SK-N-SH treated with all-trans-retinoic acid at 6 μM for 48 hours (cell line): Measurements from ENCODE around the gene TTLL10.

Source experiments
- ATAC-seq: fragments of 200-7000 bp; cut with Tn5 transposase; 3 replicates; pipeline ENCODE4 v1.9.1; 2020; ENCODE audit warnings: mild to moderate bottlenecking, moderate library complexity
- ARNTL ChIP-seq: fragments of 450-650 bp; formaldehyde crosslinking; IDR thresholded peaks from 2 replicates; pipeline ENCODE4 v1.5.0; 2020; ENCODE audit warnings: low read depth, mild to moderate bottlenecking, moderate library complexity, borderline replicate concordance
- BACH2 ChIP-seq: fragments of 250-450 bp; sonication (Bioruptor Pico); IDR thresholded peaks from 2 replicates; pipeline ENCODE4 v1.9.0; 2021; ENCODE audit warnings: mild to moderate bottlenecking, borderline replicate concordance
- CSDC2 ChIP-seq: fragments of 250-450 bp; sonication (Bioruptor Pico); IDR thresholded peaks from 2 replicates; pipeline ENCODE4 v1.5.0; 2020; ENCODE audit warnings: mild to moderate bottlenecking, moderate library complexity
- ESRRG ChIP-seq: fragments of 250-450 bp; sonication (Bioruptor Pico); IDR thresholded peaks from 2 replicates; pipeline ENCODE4 v1.6.1; 2021; ENCODE audit warnings: mild to moderate bottlenecking
- GLIS3 ChIP-seq: fragments of 250-450 bp; sonication (Bioruptor Pico); IDR thresholded peaks from 2 replicates; pipeline ENCODE4 v1.5.0; 2020; ENCODE audit warnings: mild to moderate bottlenecking, moderate library complexity
- ISL1 ChIP-seq: fragments of 250-450 bp; sonication (Bioruptor Pico); IDR thresholded peaks from 2 replicates; pipeline ENCODE4 v2.1.2; 2022; ENCODE audit warnings: mild to moderate bottlenecking, moderate library complexity
- OSR1 ChIP-seq: fragments of 250-450 bp; sonication (Bioruptor Pico); IDR thresholded peaks from 2 replicates; pipeline ENCODE4 v1.8.0; 2022; ENCODE audit warnings: moderate library complexity, mild to moderate bottlenecking, inconsistent platforms
- PPARA ChIP-seq: fragments of 250-450 bp; sonication (Bioruptor Pico); IDR thresholded peaks from 2 replicates; pipeline ENCODE4 v1.5.0; 2020; ENCODE audit warnings: mild to moderate bottlenecking, borderline replicate concordance
- RARB ChIP-seq: fragments of 250-450 bp; sonication (Bioruptor Pico); IDR thresholded peaks from 2 replicates; pipeline ENCODE4 v1.8.0; 2021; ENCODE audit warnings: mild to moderate bottlenecking, moderate library complexity
- TCF4 ChIP-seq: fragments of 250-450 bp; sonication (Bioruptor Pico); IDR thresholded peaks from 2 replicates; pipeline ENCODE4 v1.8.0; 2021; ENCODE audit warnings: mild to moderate bottlenecking, moderate library complexity, borderline replicate concordance
- ZFP3 ChIP-seq: fragments of 250-450 bp; sonication (Bioruptor Pico); IDR thresholded peaks from 2 replicates; pipeline ENCODE4 v1.5.0; 2020; ENCODE audit warnings: mild to moderate bottlenecking, moderate library complexity
- ZFP30 ChIP-seq: fragments of 450-650 bp; formaldehyde crosslinking; IDR thresholded peaks from 2 replicates; pipeline ENCODE4 v1.5.0; 2022; ENCODE audit warnings: mild to moderate bottlenecking, moderate library complexity
- ZNF565 ChIP-seq: fragments of 450-650 bp; formaldehyde crosslinking; conservative IDR thresholded peaks from 2 replicates; pipeline ENCODE4 v1.5.0; 2020; ENCODE audit warnings: low read depth, mild to moderate bottlenecking, moderate library complexity
- ZNF70 ChIP-seq: fragments of 450-650 bp; formaldehyde crosslinking; IDR thresholded peaks from 2 replicates; pipeline ENCODE4 v1.5.0; 2020; ENCODE audit warnings: mild to moderate bottlenecking, moderate library complexity
- ZNF8 ChIP-seq: fragments of 450-650 bp; formaldehyde crosslinking; IDR thresholded peaks from 2 replicates; pipeline ENCODE4 v1.5.0; 2020; ENCODE audit warnings: mild to moderate bottlenecking, moderate library complexity
- TF ChIP-seq, protein P1 (sequence below): fragments of 250-450 bp; sonication (Bioruptor Pico); IDR thresholded peaks from 2 replicates; pipeline ENCODE4 v1.8.0; 2021; ENCODE audit warnings: low read depth, mild to moderate bottlenecking, moderate library complexity, borderline replicate concordance
- TF ChIP-seq, protein P2 (sequence below): fragments of 250-450 bp; sonication (Bioruptor Pico); IDR thresholded peaks from 2 replicates; pipeline ENCODE4 v1.5.1; 2020; ENCODE audit warnings: low read depth, mild to moderate bottlenecking, moderate library complexity
- TF ChIP-seq, protein P3 (sequence below): fragments of 250-450 bp; sonication (Bioruptor Pico); IDR thresholded peaks from 2 replicates; pipeline ENCODE4 v1.5.1; 2021; ENCODE audit warnings: mild to moderate bottlenecking, moderate library complexity
- TF ChIP-seq, protein P4 (sequence below): fragments of 250-450 bp; sonication (Bioruptor Pico); IDR thresholded peaks from 2 replicates; pipeline ENCODE4 v1.5.0; 2020; ENCODE audit warnings: mild to moderate bottlenecking, moderate library complexity

Gene TTLL10

DNA sequence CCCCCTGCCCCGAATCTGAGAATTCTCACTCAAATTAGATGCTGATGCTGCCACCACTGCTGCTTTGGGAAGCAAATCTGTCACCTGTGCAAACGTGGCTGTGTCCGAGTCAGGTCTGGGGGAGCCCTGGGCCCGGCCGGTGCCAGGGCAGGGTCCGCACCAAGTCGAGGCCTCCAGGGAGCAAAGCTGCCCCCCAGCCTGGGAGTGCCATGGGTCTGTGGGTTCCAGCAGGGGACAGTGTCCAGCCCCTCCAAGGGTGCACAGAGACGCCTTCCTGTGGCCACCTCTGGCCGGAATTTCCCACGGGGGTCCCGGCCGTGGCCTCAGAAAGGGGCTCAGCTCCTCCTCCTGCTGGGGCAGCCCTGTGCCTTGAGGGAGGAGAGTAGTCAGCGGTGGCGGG, 27.7 kb upstream of the TTLL10 start:
- ATAC-seq: no peak
- no peak for TF ChIP-seq ZNF8 (CRISPR knock-in tag)
- TF ChIP-seq TCF4 (CRISPR knock-in tag): no peak
- no peak for TF ChIP-seq ZFP3
- no peak for TF ChIP-seq ZNF565 (CRISPR knock-in tag)
- TF ChIP-seq, protein P1, sequence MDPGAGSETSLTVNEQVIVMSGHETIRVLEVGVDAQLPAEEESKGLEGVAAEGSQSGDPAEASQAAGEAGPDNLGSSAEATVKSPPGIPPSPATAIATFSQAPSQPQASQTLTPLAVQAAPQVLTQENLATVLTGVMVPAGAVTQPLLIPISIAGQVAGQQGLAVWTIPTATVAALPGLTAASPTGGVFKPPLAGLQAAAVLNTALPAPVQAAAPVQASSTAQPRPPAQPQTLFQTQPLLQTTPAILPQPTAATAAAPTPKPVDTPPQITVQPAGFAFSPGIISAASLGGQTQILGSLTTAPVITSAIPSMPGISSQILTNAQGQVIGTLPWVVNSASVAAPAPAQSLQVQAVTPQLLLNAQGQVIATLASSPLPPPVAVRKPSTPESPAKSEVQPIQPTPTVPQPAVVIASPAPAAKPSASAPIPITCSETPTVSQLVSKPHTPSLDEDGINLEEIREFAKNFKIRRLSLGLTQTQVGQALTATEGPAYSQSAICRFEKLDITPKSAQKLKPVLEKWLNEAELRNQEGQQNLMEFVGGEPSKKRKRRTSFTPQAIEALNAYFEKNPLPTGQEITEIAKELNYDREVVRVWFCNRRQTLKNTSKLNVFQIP (CRISPR knock-in tag): no peak
- TF ChIP-seq BACH2 (CRISPR knock-in tag): no peak
- TF ChIP-seq CSDC2 (CRISPR knock-in tag): no peak
- no peak for TF ChIP-seq ISL1

DNA sequence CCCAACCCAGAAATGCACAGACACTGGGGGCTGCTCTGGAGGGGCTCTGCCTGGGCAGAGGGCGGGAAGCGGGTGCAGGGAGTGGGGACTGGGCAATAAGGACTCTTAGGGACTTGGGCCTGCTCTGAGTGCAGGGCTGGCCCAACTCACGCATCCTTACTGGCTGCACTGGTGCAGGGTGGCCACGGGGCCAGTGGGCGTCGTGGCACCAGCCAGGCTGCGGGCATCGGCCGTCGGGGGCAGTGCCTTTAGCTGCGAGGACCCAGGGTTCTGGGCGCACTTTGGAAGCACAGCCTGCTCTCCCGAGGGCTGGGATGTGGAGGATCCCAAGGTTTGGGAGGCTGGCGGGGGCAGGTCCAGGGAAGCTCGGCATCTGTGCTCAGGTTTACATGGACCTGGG, 27.1 kb upstream of the TTLL10 start:
- TF ChIP-seq ESRRG (CRISPR knock-in tag) (no peak), GLIS3 (CRISPR knock-in tag) (no peak), ZNF70 (CRISPR knock-in tag) (no peak), TCF4 (CRISPR knock-in tag) (no peak), ISL1 (no peak), ZNF565 (CRISPR knock-in tag) (no peak), CSDC2 (CRISPR knock-in tag) (no peak)
- TF ChIP-seq, protein P2, sequence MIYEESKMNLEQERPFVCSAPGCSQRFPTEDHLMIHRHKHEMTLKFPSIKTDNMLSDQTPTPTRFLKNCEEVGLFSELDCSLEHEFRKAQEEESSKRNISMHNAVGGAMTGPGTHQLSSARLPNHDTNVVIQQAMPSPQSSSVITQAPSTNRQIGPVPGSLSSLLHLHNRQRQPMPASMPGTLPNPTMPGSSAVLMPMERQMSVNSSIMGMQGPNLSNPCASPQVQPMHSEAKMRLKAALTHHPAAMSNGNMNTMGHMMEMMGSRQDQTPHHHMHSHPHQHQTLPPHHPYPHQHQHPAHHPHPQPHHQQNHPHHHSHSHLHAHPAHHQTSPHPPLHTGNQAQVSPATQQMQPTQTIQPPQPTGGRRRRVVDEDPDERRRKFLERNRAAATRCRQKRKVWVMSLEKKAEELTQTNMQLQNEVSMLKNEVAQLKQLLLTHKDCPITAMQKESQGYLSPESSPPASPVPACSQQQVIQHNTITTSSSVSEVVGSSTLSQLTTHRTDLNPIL (CRISPR knock-in tag): no peak
- TF ChIP-seq, protein P3, sequence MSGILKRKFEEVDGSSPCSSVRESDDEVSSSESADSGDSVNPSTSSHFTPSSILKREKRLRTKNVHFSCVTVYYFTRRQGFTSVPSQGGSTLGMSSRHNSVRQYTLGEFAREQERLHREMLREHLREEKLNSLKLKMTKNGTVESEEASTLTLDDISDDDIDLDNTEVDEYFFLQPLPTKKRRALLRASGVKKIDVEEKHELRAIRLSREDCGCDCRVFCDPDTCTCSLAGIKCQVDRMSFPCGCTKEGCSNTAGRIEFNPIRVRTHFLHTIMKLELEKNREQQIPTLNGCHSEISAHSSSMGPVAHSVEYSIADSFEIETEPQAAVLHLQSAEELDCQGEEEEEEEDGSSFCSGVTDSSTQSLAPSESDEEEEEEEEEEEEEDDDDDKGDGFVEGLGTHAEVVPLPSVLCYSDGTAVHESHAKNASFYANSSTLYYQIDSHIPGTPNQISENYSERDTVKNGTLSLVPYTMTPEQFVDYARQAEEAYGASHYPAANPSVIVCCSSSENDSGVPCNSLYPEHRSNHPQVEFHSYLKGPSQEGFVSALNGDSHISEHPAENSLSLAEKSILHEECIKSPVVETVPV: no peak
- no peak for ATAC-seq

DNA sequence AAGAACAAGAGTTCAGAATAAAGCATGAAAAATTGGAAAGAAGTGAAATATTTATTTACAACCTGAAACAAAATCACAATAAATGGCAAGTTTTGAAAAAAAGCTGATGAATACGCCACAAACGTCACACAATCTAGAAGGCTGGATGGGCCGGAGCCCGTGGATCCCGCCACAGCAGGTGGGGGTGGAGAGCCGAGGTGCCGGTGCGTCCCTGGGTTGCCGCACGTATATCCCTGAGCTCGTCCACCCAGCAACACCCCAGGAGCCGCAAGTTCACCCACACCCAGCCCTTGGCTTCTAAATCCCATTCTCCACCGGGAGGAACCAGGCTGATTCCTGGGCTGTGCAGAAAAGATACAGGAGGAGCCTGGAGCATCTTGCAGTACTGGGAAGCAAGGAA, 25.6 kb upstream of the TTLL10 start:
- TF ChIP-seq ESRRG (CRISPR knock-in tag) (no peak), ZFP3 (no peak), PPARA (CRISPR knock-in tag) (no peak), ZNF565 (CRISPR knock-in tag) (no peak), ARNTL (no peak), CSDC2 (CRISPR knock-in tag) (no peak), GLIS3 (CRISPR knock-in tag) (no peak), TCF4 (CRISPR knock-in tag) (no peak), RARB (CRISPR knock-in tag) (no peak)
- TF ChIP-seq, protein P4, sequence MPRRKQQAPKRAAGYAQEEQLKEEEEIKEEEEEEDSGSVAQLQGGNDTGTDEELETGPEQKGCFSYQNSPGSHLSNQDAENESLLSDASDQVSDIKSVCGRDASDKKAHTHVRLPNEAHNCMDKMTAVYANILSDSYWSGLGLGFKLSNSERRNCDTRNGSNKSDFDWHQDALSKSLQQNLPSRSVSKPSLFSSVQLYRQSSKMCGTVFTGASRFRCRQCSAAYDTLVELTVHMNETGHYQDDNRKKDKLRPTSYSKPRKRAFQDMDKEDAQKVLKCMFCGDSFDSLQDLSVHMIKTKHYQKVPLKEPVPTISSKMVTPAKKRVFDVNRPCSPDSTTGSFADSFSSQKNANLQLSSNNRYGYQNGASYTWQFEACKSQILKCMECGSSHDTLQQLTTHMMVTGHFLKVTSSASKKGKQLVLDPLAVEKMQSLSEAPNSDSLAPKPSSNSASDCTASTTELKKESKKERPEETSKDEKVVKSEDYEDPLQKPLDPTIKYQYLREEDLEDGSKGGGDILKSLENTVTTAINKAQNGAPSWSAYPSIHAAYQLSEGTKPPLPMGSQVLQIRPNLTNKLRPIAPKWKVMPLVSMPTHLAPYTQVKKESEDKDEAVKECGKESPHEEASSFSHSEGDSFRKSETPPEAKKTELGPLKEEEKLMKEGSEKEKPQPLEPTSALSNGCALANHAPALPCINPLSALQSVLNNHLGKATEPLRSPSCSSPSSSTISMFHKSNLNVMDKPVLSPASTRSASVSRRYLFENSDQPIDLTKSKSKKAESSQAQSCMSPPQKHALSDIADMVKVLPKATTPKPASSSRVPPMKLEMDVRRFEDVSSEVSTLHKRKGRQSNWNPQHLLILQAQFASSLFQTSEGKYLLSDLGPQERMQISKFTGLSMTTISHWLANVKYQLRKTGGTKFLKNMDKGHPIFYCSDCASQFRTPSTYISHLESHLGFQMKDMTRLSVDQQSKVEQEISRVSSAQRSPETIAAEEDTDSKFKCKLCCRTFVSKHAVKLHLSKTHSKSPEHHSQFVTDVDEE (CRISPR knock-in tag): no peak
- TF ChIP-seq, protein P3: no peak
- ATAC-seq: no peak

DNA sequence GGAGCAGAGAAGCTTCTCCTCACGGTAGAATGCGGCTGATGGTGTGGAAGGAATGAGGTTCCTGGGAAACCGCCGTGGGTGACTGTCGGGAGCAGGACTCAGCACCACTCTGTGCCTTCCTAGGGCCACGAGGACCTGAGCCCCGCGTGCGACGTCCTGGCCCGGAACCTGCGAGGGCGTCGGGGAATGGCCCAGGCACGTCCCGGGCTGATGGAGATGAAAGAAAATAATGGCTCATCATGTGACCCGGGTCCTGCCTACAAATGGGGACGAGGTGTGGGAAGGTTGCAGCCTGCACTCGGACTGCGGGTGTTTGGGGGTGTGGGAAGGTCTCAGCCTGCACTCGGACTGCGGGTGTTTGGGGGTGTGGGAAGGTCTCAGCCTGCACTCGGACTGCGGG, 25.1 kb upstream of the TTLL10 start:
- TF ChIP-seq ZFP30 (CRISPR knock-in tag) (no peak), GLIS3 (CRISPR knock-in tag) (no peak), ISL1 (no peak), ZNF70 (CRISPR knock-in tag) (no peak), OSR1 (CRISPR knock-in tag) (no peak), ZFP3 (no peak)
- TF ChIP-seq, all 23 proteins: peak for 0
- ATAC-seq: no peak
